K562 (cell line): Measurements from ENCODE around the gene PNKD. TPM values are rescaled to one million over a fixed set of nuclear protein-coding genes. Genes with fewer than 3 reads are reported as not detected.

ENCODE experiments used
- BCLAF1 ChIP-seq, 2 experiments: fragments of 450-650 bp in 1 of 2; IDR thresholded peaks; 2 replicates each; pipeline ENCODE4 v1.6.1; 2011 to 2017; ENCODE audit warnings: low read depth in 2 of 2, antibody characterized with exemption in 1 of 2, borderline replicate concordance in 1 of 2, low read length in 1 of 2, mild to moderate bottlenecking in 1 of 2, mixed read lengths in 1 of 2; ENCODE audit not compliant: control insufficient read depth in 1 of 2
- E2F3 ChIP-seq: fragments of 250-450 bp; sonication (Bioruptor Pico); IDR thresholded peaks from 2 replicates; pipeline ENCODE4 v1.4.0; 2020; ENCODE audit warnings: mild to moderate bottlenecking
- HLTF ChIP-seq: fragments of 450-650 bp; IDR thresholded peaks from 2 replicates; pipeline ENCODE4 v1.6.1; 2016
- PHF8 ChIP-seq: fragments of 200-600 bp; sonication (generic); IDR thresholded peaks from 2 replicates; pipeline ENCODE4 v1.6.1; 2012; ENCODE audit warnings: mixed run types, mild to moderate bottlenecking, inconsistent platforms, low read length, moderate library complexity, borderline replicate concordance
- RAD51 ChIP-seq: fragments of 450-650 bp; IDR thresholded peaks from 2 replicates; pipeline ENCODE4 v1.7.1; 2016; ENCODE audit warnings: low read depth, mild to moderate bottlenecking, borderline replicate concordance
- SMARCE1 ChIP-seq: fragments of 450-650 bp; IDR thresholded peaks from 2 replicates; pipeline ENCODE4 v1.7.1; 2016; ENCODE audit warnings: mild to moderate bottlenecking
- SP1 ChIP-seq: sonication (generic); formaldehyde crosslinking; IDR thresholded peaks from 2 replicates; pipeline ENCODE4 v1.8.1; 2022; ENCODE audit warnings: mild to moderate bottlenecking, missing genetic modification reagents
- STAT5B ChIP-seq: fragments of 250-450 bp; sonication (Bioruptor Pico); IDR thresholded peaks from 2 replicates; pipeline ENCODE4 v1.8.0; 2021; ENCODE audit warnings: mild to moderate bottlenecking, inconsistent platforms
- SUPT5H ChIP-seq: fragments of 450-650 bp; IDR thresholded peaks from 2 replicates; pipeline ENCODE4 v1.6.1; 2016
- ZBTB11 ChIP-seq, 3 experiments: fragments of 200-800 bp in 1 of 3; fragments of 250-450 bp in 1 of 3; fragments of 450-650 bp in 1 of 3; sonication (Bioruptor Pico) in 1 of 3; sonication (Bioruptor generic) in 1 of 3; formaldehyde crosslinking in 1 of 3; IDR thresholded peaks; 2 replicates each; pipeline versions ENCODE4 v1.6.1 to v1.8.0; 2016 to 2022; ENCODE audit warnings: mild to moderate bottlenecking in 2 of 3, missing genetic modification characterization in 2 of 3, missing compliant biosample characterization in 1 of 3, moderate library complexity in 1 of 3
- ZFP1 ChIP-seq: fragments of 450-650 bp; formaldehyde crosslinking; IDR thresholded peaks from 2 replicates; pipeline ENCODE4 v1.4.0; 2020; ENCODE audit warnings: mild to moderate bottlenecking, mixed read lengths
- ZNF695 ChIP-seq: fragments of 450-650 bp; formaldehyde crosslinking; IDR thresholded peaks from 2 replicates; pipeline ENCODE4 v1.4.0; 2020; ENCODE audit warnings: mild to moderate bottlenecking, moderate library complexity
- ZNF764 ChIP-seq: fragments of 250-450 bp; sonication (Bioruptor Pico); IDR thresholded peaks from 2 replicates; pipeline ENCODE4 v1.4.0; 2020; ENCODE audit warnings: low read depth, mild to moderate bottlenecking, moderate library complexity
- polyA plus RNA-seq, 8 experiments: library from polyadenylated mRNA; depleted of rRNA in 4 of 8; stranded (reverse) in 5 of 8; unstranded in 3 of 8; fragments of >200 nt; fragmentation: Nextera tagmentation in 2 of 8; fragmentation: Illumina TruSeq in 1 of 8; extraction: Ambion mirVana in 2 of 8; extraction: Trizol in 1 of 8; gene quantifications; 2 replicates each; pipeline versions ENCODE4 v1.2.1 to v1.2.3, GENCODE V29; 2011 to 2014; ENCODE audit warnings: inconsistent platforms in 1 of 8, missing spikeins in 1 of 8
- total RNA-seq, 7 experiments: library from RNA; depleted of rRNA in 6 of 7; stranded (reverse); fragments of >200 nt in 6 of 7; fragmentation: Illumina TruSeq in 2 of 7; extraction: Trizol in 2 of 7; gene quantifications; 2 replicates each; pipeline versions ENCODE4 v1.2.1 to v1.2.3, GENCODE V29; 2011 to 2021; ENCODE audit warnings: low replicate concordance in 1 of 7
- TF ChIP-seq, protein P1 (sequence below): fragments of 250-450 bp; sonication (Bioruptor Pico); IDR thresholded peaks from 2 replicates; pipeline ENCODE4 v1.4.0; 2020; ENCODE audit warnings: mild to moderate bottlenecking, moderate library complexity

PNKD gene
- total and polyA plus RNA-seq, 9 of the 15 experiments (the other 6 are each of a cell fraction or from before 2014, with no cell fraction given) = 26.0 to 105 (median 60.1) TPM

- no peak for TF ChIP-seq ZBTB11 (CRISPR knock-in tag; IDR thresholded peaks at IDR 0.05)
- TF ChIP-seq ZNF695 = no peak
- peak; percentile 23; the same call in 1 of the 2 replicates for TF ChIP-seq PHF8
- no peak for TF ChIP-seq RAD51
- no peak for TF ChIP-seq HLTF
- TF ChIP-seq ZFP1 (CRISPR knock-in tag) = no peak
- no peak for TF ChIP-seq SUPT5H
- TF ChIP-seq E2F3 (CRISPR knock-in tag) = no peak
- TF ChIP-seq SP1 (CRISPR knock-in tag) = no peak
- TF ChIP-seq ZNF764 (CRISPR knock-in tag) = no peak
- 0 out of 2 replicates have a peak, but pooled peaks have one; percentile 55 for TF ChIP-seq SMARCE1
- no peak for TF ChIP-seq STAT5B
- TF ChIP-seq, protein P1, sequence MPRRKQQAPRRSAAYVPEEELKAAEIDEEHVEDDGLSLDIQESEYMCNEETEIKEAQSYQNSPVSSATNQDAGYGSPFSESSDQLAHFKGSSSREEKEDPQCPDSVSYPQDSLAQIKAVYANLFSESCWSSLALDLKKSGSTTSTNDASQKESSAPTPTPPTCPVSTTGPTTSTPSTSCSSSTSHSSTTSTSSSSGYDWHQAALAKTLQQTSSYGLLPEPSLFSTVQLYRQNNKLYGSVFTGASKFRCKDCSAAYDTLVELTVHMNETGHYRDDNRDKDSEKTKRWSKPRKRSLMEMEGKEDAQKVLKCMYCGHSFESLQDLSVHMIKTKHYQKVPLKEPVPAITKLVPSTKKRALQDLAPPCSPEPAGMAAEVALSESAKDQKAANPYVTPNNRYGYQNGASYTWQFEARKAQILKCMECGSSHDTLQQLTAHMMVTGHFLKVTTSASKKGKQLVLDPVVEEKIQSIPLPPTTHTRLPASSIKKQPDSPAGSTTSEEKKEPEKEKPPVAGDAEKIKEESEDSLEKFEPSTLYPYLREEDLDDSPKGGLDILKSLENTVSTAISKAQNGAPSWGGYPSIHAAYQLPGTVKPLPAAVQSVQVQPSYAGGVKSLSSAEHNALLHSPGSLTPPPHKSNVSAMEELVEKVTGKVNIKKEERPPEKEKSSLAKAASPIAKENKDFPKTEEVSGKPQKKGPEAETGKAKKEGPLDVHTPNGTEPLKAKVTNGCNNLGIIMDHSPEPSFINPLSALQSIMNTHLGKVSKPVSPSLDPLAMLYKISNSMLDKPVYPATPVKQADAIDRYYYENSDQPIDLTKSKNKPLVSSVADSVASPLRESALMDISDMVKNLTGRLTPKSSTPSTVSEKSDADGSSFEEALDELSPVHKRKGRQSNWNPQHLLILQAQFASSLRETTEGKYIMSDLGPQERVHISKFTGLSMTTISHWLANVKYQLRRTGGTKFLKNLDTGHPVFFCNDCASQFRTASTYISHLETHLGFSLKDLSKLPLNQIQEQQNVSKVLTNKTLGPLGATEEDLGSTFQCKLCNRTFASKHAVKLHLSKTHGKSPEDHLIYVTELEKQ (CRISPR knock-in tag) = no peak
- TF ChIP-seq BCLAF1 (IDR thresholded peaks at IDR 0.05; ENCODE audit: borderline replicate concordance in 1 of 2, control insufficient read depth in 1 of 2, low read depth in 2 of 2, low read length in 1 of 2) = no peak
Observed at GRCh38 chr2:218393750-218394290, 123.5 kb downstream of the PNKD start (continued).
